T-cell (primary cell): ENCODE results near the gene EIF3M. TPM values are rescaled to one million over a fixed set of nuclear protein-coding genes. Genes with fewer than 3 reads are reported as not detected.
"Not testable (repeated sequence)": the region's sequence is repeated elsewhere in the genome, so short reads cannot be mapped to it uniquely, and the experiment has no call there.

Experiments used
- ATAC-seq, 4 experiments: fragments of 200-7000 bp in 3 of 4; fragments of 150-1000 bp in 1 of 4; cut with Tn5 transposase; replicated peaks in 1 of 4; 1 replicate in 3 of 4; 2 replicates in 1 of 4; pipeline ENCODE4 v1.10.0; 2021; ENCODE audit warnings: moderate library complexity in 3 of 4, mild to moderate bottlenecking in 2 of 4, moderate number of reproducible peaks in 1 of 4
- CTCF ChIA-PET, 2 donors: fragments of 300-600 bp; sonication (Branson Sonifier 250); formaldehyde crosslinking; loops; one replicate each; lab custom pipeline; 2022; ENCODE audit warnings: antibody characterized with exemption in 2 of 2; lab: Charles Lee
- POLR2A ChIA-PET, 2 donors: fragments of 300-600 bp; sonication (Branson Sonifier 250); formaldehyde crosslinking; loops; one replicate each; lab custom pipeline; 2022; ENCODE audit warnings: antibody characterized with exemption in 2 of 2; lab: Charles Lee
- DNase-seq, 35 experiments: peaks; one replicate each; pipeline versions ENCODE4 v3.0.0 to v3.0.0-alpha.2; 2013 to 2023
- H3K27ac ChIP-seq: one replicate; pipeline ENCODE4 v1.5.1; 2013; ENCODE audit warnings: low read length
- H3K27me3 ChIP-seq, 2 experiments: replicated peaks in 1 of 2; 1 replicate in 1 of 2; 2 replicates in 1 of 2; pipeline versions ENCODE4 v1.6.1 to v1.7.0; 2013; ENCODE audit warnings: low read length in 1 of 2, mixed read lengths in 1 of 2; ENCODE audit not compliant: control insufficient read depth in 2 of 2, insufficient read depth in 2 of 2; ENCODE audit errors: extremely low read depth in 1 of 2
- H3K36me3 ChIP-seq, 2 donors: 1 replicate in 1 of 2; 2 replicates in 1 of 2; pipeline versions ENCODE4 v1.6.1 to v1.7.0; 2013; ENCODE audit warnings: low read length in 1 of 2; ENCODE audit not compliant: control insufficient read depth in 2 of 2, insufficient read depth in 1 of 2; ENCODE audit errors: extremely low read depth in 1 of 2
- H3K4me1 ChIP-seq, 2 experiments: 1 replicate in 1 of 2; 2 replicates in 1 of 2; pipeline versions ENCODE4 v1.6.1 to v1.7.0; 2013; ENCODE audit warnings: low read length in 2 of 2, mixed read lengths in 1 of 2; ENCODE audit not compliant: insufficient read depth in 2 of 2, control insufficient read depth in 1 of 2; ENCODE audit errors: extremely low read depth in 1 of 2
- H3K4me3 ChIP-seq, 2 donors: 1 replicate in 1 of 2; 2 replicates in 1 of 2; pipeline versions ENCODE4 v1.5.1 to v1.7.0; 2013; ENCODE audit warnings: mild to moderate bottlenecking in 2 of 2, low read length in 1 of 2, moderate library complexity in 1 of 2; ENCODE audit not compliant: control insufficient read depth in 1 of 2; ENCODE audit errors: extremely low read depth in 1 of 2
- H3K9me3 ChIP-seq: 2 replicates; pipeline ENCODE4 v1.7.0; 2013
- H3K27ac Mint-ChIP-seq, 2 donors: one replicate each; pipeline ENCODE4 v1.8.0; 2020 to 2021; ENCODE audit warnings: mild to moderate bottlenecking in 2 of 2, mixed read lengths in 2 of 2
- H3K27me3 Mint-ChIP-seq, 2 donors: one replicate each; pipeline ENCODE4 v1.8.0; 2021 to 2022; ENCODE audit warnings: mixed read lengths in 2 of 2
- H3K36me3 Mint-ChIP-seq: one replicate; pipeline ENCODE4 v1.8.0; 2021; ENCODE audit warnings: mixed read lengths
- H3K4me1 Mint-ChIP-seq, 3 donors: one replicate each; pipeline ENCODE4 v1.8.0; 2020 to 2022; ENCODE audit warnings: mixed read lengths in 3 of 3, mild to moderate bottlenecking in 1 of 3
- H3K4me3 Mint-ChIP-seq, 3 donors: one replicate each; pipeline ENCODE4 v1.8.0; 2020 to 2022; ENCODE audit warnings: mild to moderate bottlenecking in 3 of 3, mixed read lengths in 3 of 3, moderate library complexity in 3 of 3
- H3K9me3 Mint-ChIP-seq, 3 donors: one replicate each; pipeline ENCODE4 v1.8.0; 2020 to 2022; ENCODE audit warnings: mixed read lengths in 3 of 3
- WGBS: methylation state at CpG from one replicate; pipeline ENCODE4 v1.1.5; 2013; ENCODE audit warnings: missing lambda C conversion rate; ENCODE audit not compliant: insufficient coverage; 5-methylcytosine and 5-hydroxymethylcytosine counted together
- total RNA-seq, 35 experiments: library from RNA in 6 of 35; stranded (reverse) in 6 of 35; fragments of 120-200 nt in 1 of 35; gene quantifications; one replicate each; pipeline versions ENCODE4 v1.2.1 to v1.2.4 and lab custom pipeline; 2013 to 2026

The EIF3M gene
- total RNA-seq, 5 donors from 2014 or later (not counting 1 experiment from before 2014, with no cell fraction given), result 184 to 229 (median 209) TPM

DNA sequence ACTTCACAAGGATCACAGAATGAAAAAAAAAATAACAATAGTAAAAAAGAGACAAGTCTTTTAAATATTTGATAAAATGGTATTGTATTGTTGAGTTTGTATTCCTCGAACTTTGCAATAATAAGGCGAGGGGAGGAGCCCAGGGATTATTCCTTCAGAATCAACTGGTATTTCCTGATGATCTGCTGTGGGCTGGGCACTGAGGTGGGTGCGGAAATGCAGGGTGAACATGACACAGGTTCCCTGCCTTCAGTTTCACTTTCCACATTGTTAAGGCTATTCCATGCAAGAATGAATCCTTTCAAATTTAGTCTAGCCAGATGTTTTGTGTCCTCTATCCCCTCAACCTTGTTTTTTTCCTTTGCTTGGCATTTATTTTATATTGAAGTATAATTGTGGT lies 2.1 kb upstream of the EIF3M start:
- ATAC-seq, result no peak
- Histone ChIP-seq H3K4me3 (no peak overlapping the region), H3K27me3 (no peaks in the 10 kb centered on the region), H3K9me3 (no peaks in the 10 kb centered on the region), H3K27ac (no peak overlapping the region), H3K4me1 (peaks cover 11 to 18% of the 10 kb centered on the region in 2 experiments), H3K36me3 (peaks cover 0 to 6% of the 10 kb centered on the region in 2 donors)
- Mint-ChIP-seq H3K36me3 (peaks cover 3% of the 10 kb centered on the region), H3K4me1 (peaks cover 24 to 32% (median 29%) of the 10 kb centered on the region in 3 donors), H3K27ac (no peak overlapping the region), H3K27me3 (peaks cover 0 to 2% of the 10 kb centered on the region in 2 donors), H3K4me3 (no peak overlapping the region), H3K9me3 (no peaks in the 10 kb centered on the region)
- 83% methylated on average over 3 of the region's 3 CpGs for WGBS
- CTCF ChIA-PET, result no interaction called here
- POLR2A ChIA-PET, result no interaction called here
- no peak for DNase-seq

- no peaks in the 10 kb centered on the region for H3K9me3 Mint-ChIP-seq
- DNase-seq (peak in 1 of 35 experiments; percentile 16), ATAC-seq (no peak)
- WGBS, result no CpG with 5 or more reads among the region's 7 CpGs
- Histone ChIP-seq H3K9me3 (no peaks in the 10 kb centered on the region), H3K27me3 (no peaks in the 10 kb centered on the region), H3K27ac (peak overlapping the region; percentile 85), H3K36me3 (peaks cover 0 to 25% of the 10 kb centered on the region in 2 donors), H3K4me1 (peaks cover 11 to 32% of the 10 kb centered on the region in 2 experiments), H3K4me3 (peak overlapping the region; percentile 92 to 96)
- peak overlapping the region; percentile 97 to 98 (median 97) for H3K4me3 Mint-ChIP-seq
- peaks cover 14% of the 10 kb centered on the region for H3K36me3 Mint-ChIP-seq
- H3K4me1 Mint-ChIP-seq, result peaks cover 42 to 51% (median 48%) of the 10 kb centered on the region in 3 donors
- ChIA-PET CTCF (interaction anchor here in 1 of 2 donors (0.6 kb wide), 1 partner anchor 19 kb away, joined by 3 read pairs; no protein-coding TSS in a partner anchor), POLR2A (interaction anchor here in 1 of 2 donors (0.7 kb wide), 1 partner anchor 10 kb away, joined by 3 read pairs; no protein-coding TSS in a partner anchor)
- H3K27ac Mint-ChIP-seq, result peak overlapping the region; percentile 95 to 99
- no peaks in the 10 kb centered on the region for H3K27me3 Mint-ChIP-seq
These were observed 1.3 kb downstream of the EIF3M start for GRCh38 chr11:32584921-32585320.

DNA sequence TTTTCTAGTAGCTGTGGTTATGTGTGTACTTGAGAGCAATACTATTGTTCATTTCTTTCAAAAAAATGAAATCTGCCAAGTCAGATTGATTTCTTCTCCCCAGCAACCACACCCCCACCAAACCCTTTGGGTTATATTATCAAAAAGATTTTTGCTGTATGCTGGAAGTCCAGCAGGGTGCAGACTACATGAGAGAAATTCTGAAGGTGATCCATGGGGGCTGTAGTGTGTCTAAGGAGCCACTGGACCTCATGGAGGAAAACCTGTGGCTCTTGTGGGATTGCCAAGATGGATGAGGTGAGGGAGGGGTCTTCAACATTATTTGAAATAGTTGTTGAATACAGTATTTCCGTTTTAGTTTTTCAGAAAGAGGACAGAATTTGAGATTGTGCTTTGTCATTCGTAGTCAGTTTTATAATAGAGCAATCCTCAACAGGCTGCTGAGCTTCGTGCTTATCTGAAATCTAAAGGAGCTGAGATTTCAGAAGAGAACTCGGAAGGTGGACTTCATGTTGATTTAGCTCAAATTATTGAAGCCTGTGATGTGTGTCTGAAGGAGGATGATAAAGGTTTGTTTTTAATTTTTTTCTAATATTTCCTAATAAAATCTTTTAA lies 3.1 kb downstream of the EIF3M start:
- Histone ChIP-seq H3K27ac (no peak overlapping the region), H3K4me3 (no peak overlapping the region), H3K36me3 (peaks cover 0 to 42% of the 10 kb centered on the region in 2 donors), H3K9me3 (no peaks in the 10 kb centered on the region), H3K4me1 (peaks cover 11 to 32% of the 10 kb centered on the region in 2 experiments), H3K27me3 (no peaks in the 10 kb centered on the region)
- peaks cover 45 to 56% (median 48%) of the 10 kb centered on the region in 3 donors for H3K4me1 Mint-ChIP-seq
- H3K9me3 Mint-ChIP-seq, result no peaks in the 10 kb centered on the region
- 80% methylated on average over 1 of the region's 4 CpGs for WGBS
- peak overlapping the region; percentile 44 to 72 for H3K27ac Mint-ChIP-seq
- ATAC-seq, result no peak
- no peaks in the 10 kb centered on the region for H3K27me3 Mint-ChIP-seq
- CTCF ChIA-PET, result interaction anchor here in 1 of 2 donors (0.6 to 0.7 kb wide), 2 partner anchors 9 to 49 kb away, joined by 4 to 7 read pairs; no protein-coding TSS in a partner anchor
- H3K4me3 Mint-ChIP-seq, result peak overlapping the region in 2 of 3 donors; percentile 4 to 97
- H3K36me3 Mint-ChIP-seq, result peaks cover 22% of the 10 kb centered on the region
- peak in 1 of 35 experiments; percentile 9 for DNase-seq
- POLR2A ChIA-PET, result interaction anchor here in 1 of 2 donors (0.5 kb wide), 1 partner anchor 1190 kb away, joined by 6 read pairs; no protein-coding TSS in a partner anchor

DNA sequence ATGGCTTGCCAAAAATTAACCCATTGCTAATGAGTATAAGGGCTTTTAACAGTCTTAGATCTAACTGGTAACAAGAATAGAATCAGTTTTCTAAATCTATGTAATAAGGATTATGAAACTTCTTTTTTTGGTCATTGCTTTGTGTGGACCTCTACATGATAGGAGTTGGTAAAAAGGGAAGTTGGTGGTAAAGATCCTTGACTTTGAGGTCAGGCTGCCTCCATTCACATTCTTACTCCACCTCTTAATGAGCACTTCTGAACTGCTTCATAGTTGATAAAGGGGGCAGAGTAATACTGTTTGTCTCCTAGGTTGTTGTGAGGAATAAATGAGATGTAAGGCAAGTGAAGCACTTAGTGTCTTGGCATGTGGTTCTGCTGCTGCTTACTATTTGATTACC lies 10.6 kb downstream of the EIF3M start:
- no peak overlapping the region for H3K4me3 Mint-ChIP-seq
- no peaks in the 10 kb centered on the region for H3K4me1 ChIP-seq
- H3K9me3 Mint-ChIP-seq, result no peaks in the 10 kb centered on the region
- peaks cover 70% of the 10 kb centered on the region for H3K36me3 Mint-ChIP-seq
- H3K4me1 Mint-ChIP-seq, result peaks cover 9 to 27% (median 23%) of the 10 kb centered on the region in 3 donors
- ChIA-PET CTCF (interaction anchor here in 1 of 2 donors (0.6 kb wide), 1 partner anchor 468 kb away, joined by 3 read pairs; no protein-coding TSS in a partner anchor), POLR2A (interaction anchor here (0.9 to 1.0 kb wide), 3 partner anchors 9 to 11 kb away, joined by 3 to 4 read pairs (median 3); partner anchors contain the start of gene EIF3M (in 1 of the 2))
- no peak for DNase-seq
- no peaks in the 10 kb centered on the region for H3K27me3 Mint-ChIP-seq
- no peak overlapping the region for H3K27ac Mint-ChIP-seq
- no peak overlapping the region for H3K27ac ChIP-seq
- no peak for ATAC-seq
- H3K4me3 ChIP-seq, result no peak overlapping the region
- H3K27me3 ChIP-seq, result no peaks in the 10 kb centered on the region
- peaks cover 0 to 87% of the 10 kb centered on the region in 2 donors for H3K36me3 ChIP-seq
- H3K9me3 ChIP-seq, result no peaks in the 10 kb centered on the region

DNA sequence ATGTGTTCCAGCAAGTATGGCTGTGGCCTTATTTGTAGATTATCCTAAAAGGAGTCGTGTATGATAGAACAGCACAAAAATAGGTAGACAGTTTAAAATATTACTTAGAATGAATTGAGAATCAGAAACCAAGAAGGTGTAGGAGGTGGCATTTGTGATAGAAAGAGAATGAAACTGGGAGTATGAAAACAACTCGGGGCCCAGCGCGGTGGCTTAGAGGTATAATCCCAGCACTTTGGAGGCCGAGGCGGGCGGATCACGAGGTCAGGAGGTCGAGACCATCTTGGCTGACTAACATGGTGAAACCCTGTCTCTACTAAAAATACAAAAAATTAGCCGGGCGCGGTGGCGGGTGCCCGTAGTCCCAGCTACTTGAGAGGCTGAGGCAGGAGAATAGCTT lies 12.5 kb downstream of the EIF3M start:
- peaks cover 0 to 76% of the 10 kb centered on the region in 2 donors for H3K36me3 ChIP-seq
- H3K27me3 Mint-ChIP-seq, H3K9me3 ChIP-seq, H3K9me3 Mint-ChIP-seq, H3K4me3 ChIP-seq, H3K4me1 ChIP-seq, H3K27me3 ChIP-seq, ATAC-seq, CTCF ChIA-PET, H3K4me3 Mint-ChIP-seq, DNase-seq, H3K27ac ChIP-seq, POLR2A ChIA-PET: not testable (repeated sequence)
- whole genome bisulfite sequencing, result 45% methylated on average over 7 of the region's 14 CpGs
- Mint-ChIP-seq H3K27ac (peak overlapping the region in 1 of 2 donors; percentile 31), H3K36me3 (peaks cover 63% of the 10 kb centered on the region), H3K4me1 (peaks cover 9 to 20% (median 19%) of the 10 kb centered on the region in 3 donors)

DNA sequence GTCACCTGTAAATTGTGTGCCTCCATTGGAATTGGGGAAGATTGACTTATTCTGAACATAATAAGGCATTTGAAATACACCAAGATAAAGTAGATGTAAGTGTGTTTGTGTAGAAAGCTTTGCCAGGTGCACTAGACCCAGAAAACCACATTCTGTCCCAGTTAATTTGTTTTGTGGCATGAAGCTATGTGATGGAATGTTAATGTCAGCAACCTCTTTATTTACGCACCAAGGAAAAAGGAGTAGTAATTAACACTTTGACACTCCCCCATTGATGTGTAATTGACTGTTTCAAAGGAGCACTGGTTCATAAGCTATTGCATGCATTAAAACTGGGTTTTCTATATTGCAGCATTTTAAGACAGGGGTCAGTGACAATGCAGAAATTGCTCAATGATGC lies 14.3 kb downstream of the EIF3M start:
- peaks cover 9 to 14% (median 11%) of the 10 kb centered on the region in 3 donors for H3K4me1 Mint-ChIP-seq
- no peaks in the 10 kb centered on the region for H3K9me3 Mint-ChIP-seq
- H3K36me3 Mint-ChIP-seq, result peaks cover 54% of the 10 kb centered on the region
- Histone ChIP-seq H3K9me3 (no peaks in the 10 kb centered on the region), H3K27me3 (no peaks in the 10 kb centered on the region), H3K27ac (no peak overlapping the region), H3K4me1 (no peaks in the 10 kb centered on the region), H3K36me3 (peaks cover 0 to 73% of the 10 kb centered on the region in 2 donors), H3K4me3 (no peak overlapping the region)
- peak overlapping the region in 1 of 2 donors; percentile 8 for H3K27ac Mint-ChIP-seq
- H3K4me3 Mint-ChIP-seq, result no peak overlapping the region
- no peaks in the 10 kb centered on the region for H3K27me3 Mint-ChIP-seq
- no CpG with 5 or more reads among the region's 1 CpG for WGBS
- DNase-seq (no peak), ATAC-seq (no peak)
- ChIA-PET POLR2A (no interaction called here), CTCF (no interaction called here)
